MM.1S (cell line): ENCODE data around the gene ANKRD60.

Source experiments
- DNase-seq: peaks from one replicate; pipeline ENCODE4 v3.0.0-alpha.2; 2015
- H2AFZ ChIP-seq: fragments of 300-600 bp; sonication (generic); 2 replicates; pipeline ENCODE4 v1.6.0; 2016; ENCODE audit warnings: antibody characterized with exemption, low read length
- H3F3A ChIP-seq: fragments of 300-600 bp; sonication (generic); 2 replicates; pipeline ENCODE4 v1.6.1; 2016; ENCODE audit warnings: mild to moderate bottlenecking, antibody characterized with exemption, low read length, moderate library complexity, mixed read lengths; ENCODE audit not compliant: insufficient read depth
- H3K27ac ChIP-seq: fragments of 300-600 bp; sonication (generic); 2 replicates; pipeline ENCODE4 v1.5.1; 2016; ENCODE audit warnings: mild to moderate bottlenecking, low read length
- H3K27me3 ChIP-seq: fragments of 300-600 bp; sonication (generic); replicated peaks from 2 replicates; pipeline ENCODE4 v1.6.0; 2016; ENCODE audit warnings: low read length; ENCODE audit not compliant: insufficient read depth
- H3K36me3 ChIP-seq: fragments of 300-600 bp; sonication (generic); replicated peaks from 2 replicates; pipeline ENCODE4 v1.6.1; 2016; ENCODE audit warnings: mild to moderate bottlenecking, low read length, mixed read lengths; ENCODE audit not compliant: insufficient read depth
- H3K4me1 ChIP-seq: fragments of 300-600 bp; sonication (generic); 2 replicates; pipeline ENCODE4 v1.6.1; 2016; ENCODE audit warnings: low read length, mixed read lengths
- H3K4me2 ChIP-seq: fragments of 300-600 bp; sonication (generic); 2 replicates; pipeline ENCODE4 v1.6.0; 2016; ENCODE audit warnings: low read depth, low read length
- H3K4me3 ChIP-seq: fragments of 300-600 bp; sonication (generic); 2 replicates; pipeline ENCODE4 v1.5.1; 2016; ENCODE audit warnings: low read length, mixed read lengths
- H3K79me2 ChIP-seq: fragments of 300-600 bp; sonication (generic); 2 replicates; pipeline ENCODE4 v1.6.1; 2016; ENCODE audit warnings: mixed run types, low read length, mixed read lengths
- H3K9ac ChIP-seq: fragments of 300-600 bp; sonication (generic); 2 replicates; pipeline ENCODE4 v1.6.1; 2016; ENCODE audit warnings: low read length, mixed read lengths
- H3K9me2 ChIP-seq: fragments of 300-600 bp; sonication (generic); replicated peaks from 2 replicates; pipeline ENCODE4 v1.6.1; 2016; ENCODE audit warnings: mild to moderate bottlenecking, low read length, mixed read lengths; ENCODE audit not compliant: insufficient read depth
- H3K9me3 ChIP-seq: fragments of 300-600 bp; sonication (generic); replicated peaks from 2 replicates; pipeline ENCODE4 v1.6.1; 2016; ENCODE audit warnings: mild to moderate bottlenecking, low read length, mixed read lengths; ENCODE audit not compliant: insufficient read depth
- H4K20me1 ChIP-seq: fragments of 300-600 bp; sonication (generic); 2 replicates; pipeline ENCODE4 v1.6.1; 2016; ENCODE audit warnings: mild to moderate bottlenecking, low read length, moderate library complexity, mixed read lengths; ENCODE audit not compliant: insufficient read depth
- EZH2 ChIP-seq: fragments of 300-600 bp; sonication (generic); optimal IDR thresholded peaks from 2 replicates; pipeline ENCODE3; 2017; ENCODE audit warnings: low read depth, mild to moderate bottlenecking, antibody characterized with exemption, low read length, mixed read lengths
- EZH2phosphoT487 ChIP-seq: fragments of 300-600 bp; sonication (generic); IDR thresholded peaks from 2 replicates; pipeline ENCODE4 v1.6.1; 2018; ENCODE audit warnings: antibody characterized with exemption, low read length
- TF ChIP-seq, protein P1 (sequence below): fragments of 300-600 bp; sonication (generic); IDR thresholded peaks from 2 replicates; pipeline ENCODE4 v1.5.1; 2016; ENCODE audit warnings: antibody characterized with exemption, low read length, mixed read lengths

ANKRD60 gene

DNA sequence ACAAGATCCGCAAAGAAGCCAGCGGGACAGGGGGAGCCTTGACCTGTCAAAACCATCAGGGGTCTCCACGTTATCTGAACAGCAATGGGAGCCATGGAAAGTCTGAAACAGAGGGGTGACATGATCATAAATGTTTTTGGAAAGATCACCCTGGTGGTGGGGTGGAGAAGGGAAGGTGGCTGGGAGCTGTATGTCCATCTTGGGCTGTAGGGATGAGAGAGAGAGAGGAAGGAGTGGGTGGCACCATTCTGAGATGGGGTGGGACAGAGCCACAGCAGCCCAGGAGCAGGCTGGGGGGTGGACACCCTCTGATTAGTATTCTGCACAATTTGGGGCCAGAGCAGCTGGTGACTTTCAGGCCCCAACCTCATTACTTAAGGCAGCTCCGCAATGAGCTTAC, 30.1 kb downstream of the ANKRD60 start:
- no peak for DNase-seq
- Histone ChIP-seq H3F3A (no peaks in the 10 kb centered on the region), H3K9me3 (no peaks in the 10 kb centered on the region), H3K27me3 (peaks cover 81% of the 10 kb centered on the region), H3K27ac (no peak overlapping the region), H4K20me1 (no peaks in the 10 kb centered on the region), H3K9ac (no peak overlapping the region), H3K4me3 (no peak overlapping the region), H2AFZ (no peak overlapping the region), H3K9me2 (no peaks in the 10 kb centered on the region), H3K79me2 (no peaks in the 10 kb centered on the region), H3K4me1 (no peaks in the 10 kb centered on the region), H3K36me3 (no peaks in the 10 kb centered on the region), H3K4me2 (no peak overlapping the region)
- TF ChIP-seq EZH2 = no peak
- TF ChIP-seq EZH2phosphoT487 = no peak
- TF ChIP-seq, protein P1, sequence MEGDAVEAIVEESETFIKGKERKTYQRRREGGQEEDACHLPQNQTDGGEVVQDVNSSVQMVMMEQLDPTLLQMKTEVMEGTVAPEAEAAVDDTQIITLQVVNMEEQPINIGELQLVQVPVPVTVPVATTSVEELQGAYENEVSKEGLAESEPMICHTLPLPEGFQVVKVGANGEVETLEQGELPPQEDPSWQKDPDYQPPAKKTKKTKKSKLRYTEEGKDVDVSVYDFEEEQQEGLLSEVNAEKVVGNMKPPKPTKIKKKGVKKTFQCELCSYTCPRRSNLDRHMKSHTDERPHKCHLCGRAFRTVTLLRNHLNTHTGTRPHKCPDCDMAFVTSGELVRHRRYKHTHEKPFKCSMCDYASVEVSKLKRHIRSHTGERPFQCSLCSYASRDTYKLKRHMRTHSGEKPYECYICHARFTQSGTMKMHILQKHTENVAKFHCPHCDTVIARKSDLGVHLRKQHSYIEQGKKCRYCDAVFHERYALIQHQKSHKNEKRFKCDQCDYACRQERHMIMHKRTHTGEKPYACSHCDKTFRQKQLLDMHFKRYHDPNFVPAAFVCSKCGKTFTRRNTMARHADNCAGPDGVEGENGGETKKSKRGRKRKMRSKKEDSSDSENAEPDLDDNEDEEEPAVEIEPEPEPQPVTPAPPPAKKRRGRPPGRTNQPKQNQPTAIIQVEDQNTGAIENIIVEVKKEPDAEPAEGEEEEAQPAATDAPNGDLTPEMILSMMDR = no peak

DNA sequence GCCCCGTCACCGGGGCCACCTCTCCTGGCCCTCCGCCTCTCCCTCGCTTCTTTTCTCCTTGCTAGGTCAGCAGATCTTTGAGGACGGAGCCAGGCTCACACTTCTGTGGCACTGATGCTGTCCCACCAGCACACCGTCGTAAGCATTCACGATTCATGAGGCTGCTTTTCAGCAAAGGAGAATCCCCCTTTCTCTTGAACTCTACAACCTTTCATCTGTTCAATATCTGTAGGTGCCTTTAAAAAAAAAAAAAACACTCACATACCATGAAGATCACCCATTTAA, 31.3 kb downstream of the ANKRD60 start:
- Histone ChIP-seq H3K4me3 (no peak overlapping the region), H3K9me2 (no peaks in the 10 kb centered on the region), H3K79me2 (no peaks in the 10 kb centered on the region), H3K27ac (no peak overlapping the region), H3K9me3 (no peaks in the 10 kb centered on the region), H4K20me1 (no peaks in the 10 kb centered on the region), H3K27me3 (peaks cover 83% of the 10 kb centered on the region), H3K9ac (no peak overlapping the region), H3K4me1 (no peaks in the 10 kb centered on the region), H3K36me3 (no peaks in the 10 kb centered on the region), H3F3A (no peaks in the 10 kb centered on the region), H2AFZ (no peak overlapping the region), H3K4me2 (no peak overlapping the region)
- TF ChIP-seq, protein P1 = no peak
- no peak for TF ChIP-seq EZH2
- DNase-seq = no peak

DNA sequence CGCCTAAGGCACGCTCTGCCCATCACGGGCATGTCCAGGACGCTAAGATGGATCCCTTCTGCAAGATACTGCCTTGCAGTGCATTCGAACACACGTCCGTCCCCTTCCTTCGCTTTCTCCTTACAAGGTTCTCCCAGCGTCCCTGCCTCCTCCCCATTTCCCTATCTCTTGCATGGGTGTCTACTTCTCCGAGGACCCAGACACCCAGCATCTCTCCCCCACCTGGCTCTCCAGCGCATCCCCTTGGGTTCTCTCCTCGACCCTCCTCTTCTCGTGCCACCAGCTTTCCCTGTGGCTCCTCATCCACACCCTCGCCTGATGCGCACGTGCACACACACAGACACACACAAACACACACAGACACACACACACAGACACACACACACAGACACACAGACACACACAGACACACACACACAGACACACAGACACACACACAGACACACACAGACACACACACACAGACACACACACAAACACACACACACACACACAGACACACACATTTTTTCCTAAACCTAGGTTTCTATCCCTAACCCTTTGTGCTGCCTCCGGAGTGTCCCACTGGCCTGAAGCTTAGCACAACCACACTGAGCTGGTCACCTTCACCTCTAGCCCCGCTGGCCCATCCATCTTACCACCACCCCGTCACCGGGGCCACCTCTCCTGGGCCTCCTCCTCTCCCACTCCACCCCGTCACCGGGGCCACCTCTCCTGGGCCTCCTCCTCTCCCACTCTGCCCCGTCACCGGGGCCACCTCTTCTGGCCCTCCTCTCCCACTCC, 31.9 kb downstream of the ANKRD60 start:
- Histone ChIP-seq H3K9me2 (no peaks in the 10 kb centered on the region), H3K4me2 (no peak overlapping the region), H3K36me3 (no peaks in the 10 kb centered on the region), H4K20me1 (no peaks in the 10 kb centered on the region), H3K4me1 (no peaks in the 10 kb centered on the region), H3K27me3 (peaks cover 83% of the 10 kb centered on the region), H3K27ac (no peak overlapping the region), H3K9me3 (no peaks in the 10 kb centered on the region), H3K4me3 (no peak overlapping the region), H2AFZ (no peak overlapping the region), H3K9ac (no peak overlapping the region), H3K79me2 (no peaks in the 10 kb centered on the region), H3F3A (no peaks in the 10 kb centered on the region)
- TF ChIP-seq EZH2 (no peak), EZH2phosphoT487 (no peak)
- TF ChIP-seq, protein P1 = no peak
- DNase-seq = no peak
